ENCODE data around the gene C9.
A peak's percentile ranks its signal among the peaks of the same experiment; 100 is the strongest.
"Not testable (repeated sequence)": the region's sequence is repeated elsewhere in the genome, so short reads cannot be mapped to it uniquely, and the experiment has no call there.

The C9 gene

DNA sequence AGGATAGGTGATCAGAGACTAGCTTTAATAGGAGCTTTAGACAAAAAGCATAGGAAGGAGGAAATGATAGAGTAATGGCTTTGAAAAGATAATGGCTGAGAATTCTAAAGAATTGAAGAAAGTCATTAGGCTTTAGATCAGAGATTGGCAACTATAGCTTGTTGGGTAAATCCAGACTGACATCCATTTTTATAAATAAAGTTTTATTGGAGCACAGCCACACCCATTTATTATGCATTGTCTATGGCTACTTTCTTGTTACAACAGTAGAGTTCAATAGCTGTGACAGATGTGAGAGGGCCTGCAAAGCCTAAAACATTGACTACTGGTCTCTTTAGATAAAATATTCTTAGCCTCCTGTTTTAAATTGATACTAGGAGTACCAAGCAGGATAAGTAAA is 104.2 kb downstream of the C9 start:
- DNase-seq (no peak), ATAC-seq (replicated peaks) (no peak)
- no peaks in the 10 kb centered on the region for H3K27me3 Mint-ChIP-seq
- H3K36me3 Mint-ChIP-seq (ENCODE audit: insufficient read depth): peaks cover 3% of the 10 kb centered on the region
- peaks cover 48 to 62% of the 10 kb centered on the region in 2 donors for H3K4me1 Mint-ChIP-seq (ENCODE audit: low read depth in 2 of 2)
- H3K4me3 Mint-ChIP-seq: no peak overlapping the region
- no peak overlapping the region for H3K27ac Mint-ChIP-seq
- H3K9me3 Mint-ChIP-seq: no peaks in the 10 kb centered on the region

DNA sequence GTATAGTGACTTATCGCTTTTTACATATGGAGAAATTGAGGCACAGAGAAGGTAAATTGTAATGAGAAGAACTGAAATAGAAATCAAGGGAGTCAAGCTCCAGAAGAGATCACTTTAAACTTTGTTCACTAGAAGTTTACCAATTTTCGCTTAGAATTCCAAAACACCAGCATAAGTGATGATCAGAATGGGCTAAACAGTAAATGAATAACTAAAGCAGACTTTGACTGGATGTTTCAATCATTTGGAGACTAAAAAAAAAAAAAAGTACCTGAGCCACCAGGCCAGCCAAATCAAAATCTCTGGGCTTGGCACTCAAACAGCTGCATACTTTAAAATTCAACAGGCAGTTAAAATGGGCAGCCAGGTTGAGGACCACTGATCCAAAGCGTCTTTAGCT is 106.7 kb downstream of the C9 start:
- no peak overlapping the region for H3K4me3 Mint-ChIP-seq
- ATAC-seq (replicated peaks) (no peak), DNase-seq (no peak)
- no peaks in the 10 kb centered on the region for H3K27me3 Mint-ChIP-seq
- peak overlapping the region; percentile 13 to 36 for H3K27ac Mint-ChIP-seq
- peaks cover 3% of the 10 kb centered on the region for H3K36me3 Mint-ChIP-seq (ENCODE audit: insufficient read depth)
- no peaks in the 10 kb centered on the region for H3K9me3 Mint-ChIP-seq
- peaks cover 39 to 40% of the 10 kb centered on the region in 2 donors for H3K4me1 Mint-ChIP-seq (ENCODE audit: low read depth in 2 of 2)

- Mint-ChIP-seq H3K27ac (peak overlapping the region in 1 of 2 donors; percentile 57), H3K4me3 (peak overlapping the region in 1 of 2 donors; percentile 52), H3K9me3 (no peaks in the 10 kb centered on the region), H3K27me3 (no peaks in the 10 kb centered on the region), H3K4me1 (ENCODE audit: low read depth in 2 of 2) (peaks cover 37 to 39% of the 10 kb centered on the region in 2 donors), H3K36me3 (ENCODE audit: insufficient read depth) (peaks cover 3% of the 10 kb centered on the region)
- ATAC-seq (replicated peaks) (peak; percentile 95), DNase-seq (no peak)
Measured at GRCh38 chr5:39256477-39257235, 107.6 kb downstream of the C9 start.

DNA sequence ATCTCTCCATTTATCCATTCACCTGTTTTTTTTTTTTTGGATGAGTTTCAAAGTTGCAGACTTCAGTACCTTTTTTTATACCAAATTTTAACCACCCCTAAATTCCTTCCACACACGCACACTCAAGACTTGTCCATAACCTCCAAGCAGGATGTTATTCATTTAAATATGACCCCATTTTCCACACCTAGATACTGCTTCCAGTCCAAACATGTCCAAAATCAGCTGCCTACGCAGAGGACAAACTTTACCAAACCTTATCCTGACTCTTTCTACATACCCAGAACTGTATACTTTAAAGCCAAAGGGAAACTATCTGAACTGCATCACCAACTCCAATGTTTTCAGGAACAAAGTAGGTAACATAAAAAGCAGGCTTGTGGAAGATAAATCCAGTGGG is 108.9 kb downstream of the C9 start:
- DNase-seq (no peak), ATAC-seq (replicated peaks) (no peak)
- peak overlapping the region; percentile 2 to 4 for H3K27ac Mint-ChIP-seq
- H3K4me1 Mint-ChIP-seq (ENCODE audit: low read depth in 2 of 2): peaks cover 29% of the 10 kb centered on the region in 2 donors
- H3K9me3 Mint-ChIP-seq: no peaks in the 10 kb centered on the region
- H3K4me3 Mint-ChIP-seq: no peak overlapping the region
- no peaks in the 10 kb centered on the region for H3K27me3 Mint-ChIP-seq
- H3K36me3 Mint-ChIP-seq (ENCODE audit: insufficient read depth): peaks cover 4% of the 10 kb centered on the region

DNA sequence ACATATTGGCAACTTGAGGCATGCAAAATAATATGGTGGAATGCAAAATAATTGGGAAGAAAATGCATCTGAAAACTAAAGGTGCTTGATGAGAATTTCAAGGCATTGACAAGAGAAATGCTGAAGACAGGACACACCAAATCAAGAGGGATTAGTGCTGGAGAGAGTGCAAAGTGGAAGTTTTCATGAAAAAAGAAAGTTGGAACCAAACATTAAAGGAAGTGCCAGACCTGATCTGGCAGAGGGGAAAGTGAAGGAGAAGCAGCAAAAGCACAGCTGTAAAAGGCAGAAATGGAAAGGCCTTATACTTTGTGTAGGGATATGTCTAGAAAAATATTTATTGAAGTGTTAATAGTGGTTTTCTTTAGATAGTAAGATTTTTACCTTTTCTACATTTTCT is 109.6 kb downstream of the C9 start:
- DNase-seq: no peak
- ATAC-seq (replicated peaks): no peak
- peak overlapping the region in 1 of 2 donors; percentile 17 for H3K27ac Mint-ChIP-seq
- H3K9me3 Mint-ChIP-seq: peaks cover 0 to 2% of the 10 kb centered on the region in 2 donors
- no peaks in the 10 kb centered on the region for H3K27me3 Mint-ChIP-seq
- H3K4me3 Mint-ChIP-seq: no peak overlapping the region
- peaks cover 32% of the 10 kb centered on the region in 2 donors for H3K4me1 Mint-ChIP-seq (ENCODE audit: low read depth in 2 of 2)
- H3K36me3 Mint-ChIP-seq (ENCODE audit: insufficient read depth): peaks cover 6% of the 10 kb centered on the region

DNA sequence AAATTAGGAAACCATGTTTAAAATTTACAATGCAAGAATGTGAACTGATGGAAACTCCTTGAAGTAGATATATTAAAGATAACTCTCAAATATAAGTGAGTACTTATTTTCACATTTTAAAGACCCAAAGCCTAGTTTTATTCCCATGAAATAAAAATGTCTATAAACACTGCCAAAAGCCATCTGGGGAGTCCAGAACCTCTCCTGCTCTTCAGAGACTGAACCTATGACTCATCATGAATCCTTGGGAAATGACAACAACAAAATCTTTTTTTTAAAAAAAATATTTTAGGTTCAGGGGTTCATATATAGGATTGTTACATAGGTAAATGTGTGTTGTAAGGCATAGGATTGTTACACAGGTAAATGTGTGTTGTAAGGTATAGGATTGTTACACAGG is 111.1 kb downstream of the C9 start:
- Mint-ChIP-seq H3K27me3 (no peaks in the 10 kb centered on the region), H3K4me3 (no peak overlapping the region), H3K9me3 (peaks cover 0 to 2% of the 10 kb centered on the region in 2 donors), H3K36me3 (ENCODE audit: insufficient read depth) (peaks cover 13% of the 10 kb centered on the region), H3K4me1 (ENCODE audit: low read depth in 2 of 2) (peaks cover 26 to 27% of the 10 kb centered on the region in 2 donors), H3K27ac (no peak overlapping the region)
- ATAC-seq (replicated peaks) (no peak), DNase-seq (no peak)

DNA sequence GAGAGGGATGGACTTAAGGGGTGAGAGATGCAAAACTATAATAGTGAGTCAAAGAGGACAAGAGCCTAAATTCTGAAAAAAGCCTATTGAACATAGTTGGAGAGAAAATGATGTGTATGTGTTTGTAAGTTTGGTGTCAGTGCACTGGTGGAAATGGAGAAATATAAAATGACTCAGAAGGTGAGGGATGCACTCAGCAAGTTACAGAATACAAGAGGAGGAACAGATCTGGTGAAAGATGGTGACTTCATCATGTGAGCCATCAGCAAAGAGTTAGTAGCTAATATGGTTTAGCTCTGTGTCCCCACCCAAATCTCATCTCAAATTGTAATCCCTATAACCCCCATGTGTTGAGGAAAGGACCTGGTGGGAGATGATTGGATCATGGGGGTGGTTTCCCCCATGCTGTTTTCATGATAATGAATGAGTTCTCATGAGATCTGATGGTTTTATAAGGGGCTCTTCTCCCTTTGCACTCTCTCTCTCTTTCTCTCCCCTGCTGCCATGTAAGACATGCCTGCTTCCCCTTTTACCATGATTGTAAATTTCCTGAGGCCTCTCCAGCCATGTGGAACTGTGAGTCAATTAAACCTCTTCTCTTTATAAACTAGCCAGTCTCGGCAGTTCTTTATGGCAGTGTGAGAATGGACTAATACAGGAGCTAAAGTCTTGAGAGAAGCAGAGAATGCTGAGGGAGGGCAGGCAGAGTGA is 114.6 kb downstream of the C9 start:
- Mint-ChIP-seq H3K9me3 (peaks cover 0 to 2% of the 10 kb centered on the region in 2 donors), H3K36me3 (ENCODE audit: insufficient read depth) (peaks cover 28% of the 10 kb centered on the region), H3K27me3 (no peaks in the 10 kb centered on the region), H3K27ac (peak overlapping the region in 1 of 2 donors; percentile 62), H3K4me3 (no peak overlapping the region), H3K4me1 (ENCODE audit: low read depth in 2 of 2) (peaks cover 8 to 17% of the 10 kb centered on the region in 2 donors)
- DNase-seq (no peak), ATAC-seq (replicated peaks) (no peak)

- Mint-ChIP-seq H3K9me3 (peaks cover 0 to 2% of the 10 kb centered on the region in 2 donors), H3K36me3 (ENCODE audit: insufficient read depth) (peaks cover 30% of the 10 kb centered on the region), H3K27me3 (no peaks in the 10 kb centered on the region), H3K27ac (no peak overlapping the region), H3K4me3 (no peak overlapping the region), H3K4me1 (ENCODE audit: low read depth in 2 of 2) (peaks cover 5 to 17% of the 10 kb centered on the region in 2 donors)
- no peak for DNase-seq
- ATAC-seq (replicated peaks): no peak
Measured at GRCh38 chr5:39249069-39249468, 115.2 kb downstream of the C9 start.

DNA sequence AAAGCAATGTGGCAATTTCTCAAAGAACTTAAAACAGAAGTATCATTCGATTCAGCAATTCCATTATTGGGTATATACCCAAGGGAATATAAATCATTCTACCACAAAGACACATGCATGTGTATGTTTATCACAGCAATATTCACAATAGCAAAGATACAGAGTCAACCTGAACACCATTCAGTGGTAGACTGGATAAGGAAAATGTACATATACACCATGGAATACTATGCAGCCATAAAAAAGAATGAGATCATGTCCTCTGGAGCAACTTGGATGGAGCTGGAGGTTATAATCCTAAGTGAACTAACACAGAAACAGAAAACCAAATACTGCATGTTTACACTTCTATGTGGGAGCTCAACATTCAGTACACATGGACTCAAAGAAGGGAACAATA is 123.5 kb downstream of the C9 start:
- peaks cover 10% of the 10 kb centered on the region for H3K36me3 Mint-ChIP-seq (ENCODE audit: insufficient read depth)
- no peak overlapping the region for H3K4me3 Mint-ChIP-seq
- ATAC-seq (replicated peaks) (no peak), DNase-seq (no peak)
- H3K4me1 Mint-ChIP-seq (ENCODE audit: low read depth in 2 of 2): peaks cover 20 to 40% of the 10 kb centered on the region in 2 donors
- peak overlapping the region in 1 of 2 donors; percentile 35 for H3K27ac Mint-ChIP-seq
- no peaks in the 10 kb centered on the region for H3K27me3 Mint-ChIP-seq
- H3K9me3 Mint-ChIP-seq: peaks cover 0 to 4% of the 10 kb centered on the region in 2 donors

- Mint-ChIP-seq H3K27me3 (no peaks in the 10 kb centered on the region), H3K4me3 (peak overlapping the region in 1 of 2 donors; percentile 7), H3K4me1 (ENCODE audit: low read depth in 2 of 2) (peaks cover 20 to 33% of the 10 kb centered on the region in 2 donors), H3K9me3 (peaks cover 0 to 4% of the 10 kb centered on the region in 2 donors), H3K27ac (peak overlapping the region; percentile 84 to 91), H3K36me3 (ENCODE audit: insufficient read depth) (no peaks in the 10 kb centered on the region)
- ATAC-seq (replicated peaks): peak; percentile 67
- no peak for DNase-seq
Measured at GRCh38 chr5:39238366-39239105, 125.8 kb downstream of the C9 start.

GRCh38 chr5:39236718-39237117 is 127.6 kb downstream of the C9 start:
- H3K9me3 Mint-ChIP-seq: peaks cover 0 to 4% of the 10 kb centered on the region in 2 donors
- ATAC-seq (replicated peaks): no peak
- H3K4me3 Mint-ChIP-seq: no peak overlapping the region
- H3K27me3 Mint-ChIP-seq: no peaks in the 10 kb centered on the region
- peak overlapping the region in 1 of 2 donors; percentile 42 for H3K27ac Mint-ChIP-seq
- no peaks in the 10 kb centered on the region for H3K36me3 Mint-ChIP-seq (ENCODE audit: insufficient read depth)
- H3K4me1 Mint-ChIP-seq (ENCODE audit: low read depth in 2 of 2): peaks cover 23 to 39% of the 10 kb centered on the region in 2 donors
- no peak for DNase-seq

DNA sequence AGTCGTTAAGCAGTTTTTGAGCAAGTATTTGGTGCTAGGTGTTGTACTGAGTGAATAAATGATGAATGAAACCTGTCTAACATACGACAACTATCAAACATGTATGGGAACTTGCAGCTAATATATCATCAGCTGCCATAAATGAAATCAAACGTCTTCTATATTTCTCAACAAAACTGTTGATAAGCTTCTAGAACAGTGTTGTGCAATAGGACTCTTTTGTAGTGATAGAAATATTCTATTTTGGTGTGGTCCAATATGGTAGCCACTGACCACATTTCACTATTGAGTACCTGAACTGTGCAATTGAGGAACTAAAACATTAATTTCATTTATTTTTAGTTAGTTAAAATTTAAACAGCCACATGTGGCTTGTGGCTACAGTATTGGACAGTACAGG is 128.6 kb downstream of the C9 start:
- Mint-ChIP-seq H3K27ac (no peak overlapping the region), H3K27me3 (no peaks in the 10 kb centered on the region), H3K4me3 (no peak overlapping the region), H3K9me3 (peaks cover 0 to under 1% of the 10 kb centered on the region in 2 donors), H3K36me3 (ENCODE audit: insufficient read depth) (no peaks in the 10 kb centered on the region), H3K4me1 (ENCODE audit: low read depth in 2 of 2) (peaks cover 27 to 44% of the 10 kb centered on the region in 2 donors)
- DNase-seq (no peak), ATAC-seq (replicated peaks) (no peak)

DNA sequence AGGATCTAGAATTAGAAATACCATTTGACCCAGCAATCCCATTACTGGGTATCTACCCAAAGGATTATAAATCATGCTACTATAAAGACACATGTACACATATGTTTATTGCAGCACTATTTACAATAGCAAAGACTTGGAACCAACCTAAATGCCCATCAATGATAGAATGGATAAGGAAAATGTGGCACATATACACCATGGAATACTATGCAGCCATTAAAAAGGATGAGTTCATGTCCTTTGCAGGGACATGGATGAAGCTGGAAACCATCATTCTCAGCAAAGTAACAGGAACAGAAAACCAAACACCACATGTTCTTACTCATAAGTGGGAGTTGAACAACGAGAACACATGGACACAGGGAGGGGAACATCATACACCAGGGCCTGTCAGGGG is 129.8 kb downstream of the C9 start:
- not testable (repeated sequence) for ATAC-seq (replicated peaks); H3K27me3 Mint-ChIP-seq; H3K27ac Mint-ChIP-seq; H3K9me3 Mint-ChIP-seq; DNase-seq; H3K4me3 Mint-ChIP-seq; H3K36me3 Mint-ChIP-seq (ENCODE audit: insufficient read depth)
- peaks cover 27 to 44% of the 10 kb centered on the region in 2 donors for H3K4me1 Mint-ChIP-seq (ENCODE audit: low read depth in 2 of 2)
